NCI-H82 (cell line): ENCODE data around the gene EPAS1.
A peak's percentile ranks its signal among the peaks of the same experiment; 100 is the strongest.

Source experiments
- DNase-seq: peaks from one replicate; lab custom pipeline; 2025; lab: John Stamatoyannopoulos, UW

EPAS1 gene

GRCh38 chr2:46339676-46340459 is 42.7 kb downstream of the EPAS1 start:
- DNase-seq, result peak; percentile 73

DNA sequence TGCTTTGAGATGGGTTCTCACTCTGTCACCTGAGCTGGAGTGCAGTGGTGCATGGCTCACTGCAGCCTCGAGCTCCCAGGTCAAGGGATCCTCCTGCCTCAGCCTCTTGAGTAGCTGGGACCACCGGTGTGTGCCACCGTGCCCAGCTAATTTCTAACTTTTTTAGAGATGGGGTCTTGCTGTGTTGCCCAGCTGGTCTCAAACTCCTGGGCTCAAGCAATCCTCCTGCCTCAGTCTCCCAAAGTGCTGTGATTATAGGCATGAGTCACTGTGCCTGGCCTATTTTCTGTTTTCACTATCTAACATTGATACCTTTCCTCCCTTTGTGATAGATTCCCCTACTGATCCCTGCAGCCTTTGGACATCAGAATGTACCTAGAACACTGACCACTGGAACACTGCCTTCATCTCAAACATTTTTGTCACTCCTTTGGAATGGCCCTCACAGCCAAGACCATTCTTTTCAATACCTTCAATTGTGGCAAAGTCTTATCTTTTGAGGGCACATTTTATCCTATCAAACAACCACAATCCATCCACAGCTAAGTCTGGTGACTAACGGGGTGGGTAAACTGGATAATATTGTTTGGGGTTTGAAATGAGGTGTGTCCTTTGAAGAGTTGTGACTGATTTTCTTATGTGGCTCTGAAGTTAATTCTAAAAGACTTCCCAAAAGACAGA is 43.7 kb downstream of the EPAS1 start:
- DNase-seq, result no peak

GRCh38 chr2:46342566-46343315 is 45.5 kb downstream of the EPAS1 start:
- peak; percentile 66 for DNase-seq

GRCh38 chr2:46344706-46345105 is 47.5 kb downstream of the EPAS1 start:
- DNase-seq, result peak; percentile 39

DNA sequence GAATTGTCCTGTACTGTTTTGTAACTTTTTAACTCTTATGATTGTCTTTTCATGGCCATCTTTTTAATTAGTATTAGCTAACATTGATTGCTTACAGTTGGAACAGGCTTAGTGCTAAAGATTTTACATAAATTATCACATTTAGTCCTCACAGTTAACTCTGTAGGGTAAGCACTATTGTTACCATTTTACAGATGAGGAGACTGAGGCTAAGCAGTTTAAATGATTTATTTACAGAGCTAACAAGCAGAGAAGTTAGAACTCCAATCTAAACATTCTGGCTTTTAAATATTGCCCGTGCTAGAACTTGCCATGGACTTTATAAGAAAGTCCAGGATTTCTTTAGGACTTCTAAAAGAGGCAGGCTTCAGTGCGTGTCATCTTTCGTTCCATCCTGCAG is 48.6 kb downstream of the EPAS1 start:
- no peak for DNase-seq

- no peak for DNase-seq
Observed at GRCh38 chr2:46346719-46347118, 49.5 kb downstream of the EPAS1 start.

- DNase-seq, result no peak
Observed at GRCh38 chr2:46347648-46348280, 50.6 kb downstream of the EPAS1 start.

DNA sequence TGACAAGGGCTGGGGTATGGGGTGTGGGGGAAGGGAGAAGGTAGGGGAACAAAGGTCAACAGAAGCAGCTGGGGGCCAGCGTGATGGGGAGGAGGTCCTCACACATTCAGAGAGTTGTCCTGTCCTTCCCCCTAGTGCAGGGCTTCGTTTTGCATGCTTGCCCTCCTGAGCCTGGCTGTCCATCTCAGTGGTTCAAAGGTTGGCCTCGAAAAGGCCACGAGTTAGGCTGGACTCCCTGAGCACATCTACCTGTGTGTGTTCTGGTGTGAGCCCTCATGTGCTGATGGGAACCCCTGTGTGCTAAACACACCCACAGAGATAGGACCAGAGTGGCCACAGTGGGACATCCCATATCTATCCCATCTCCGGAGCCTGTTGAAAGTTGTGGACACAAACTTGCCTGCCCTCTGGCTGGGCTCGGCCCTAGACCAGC is 51.9 kb downstream of the EPAS1 start:
- DNase-seq, result no peak

GRCh38 chr2:46350029-46350689 is 53.0 kb downstream of the EPAS1 start:
- no peak for DNase-seq

DNA sequence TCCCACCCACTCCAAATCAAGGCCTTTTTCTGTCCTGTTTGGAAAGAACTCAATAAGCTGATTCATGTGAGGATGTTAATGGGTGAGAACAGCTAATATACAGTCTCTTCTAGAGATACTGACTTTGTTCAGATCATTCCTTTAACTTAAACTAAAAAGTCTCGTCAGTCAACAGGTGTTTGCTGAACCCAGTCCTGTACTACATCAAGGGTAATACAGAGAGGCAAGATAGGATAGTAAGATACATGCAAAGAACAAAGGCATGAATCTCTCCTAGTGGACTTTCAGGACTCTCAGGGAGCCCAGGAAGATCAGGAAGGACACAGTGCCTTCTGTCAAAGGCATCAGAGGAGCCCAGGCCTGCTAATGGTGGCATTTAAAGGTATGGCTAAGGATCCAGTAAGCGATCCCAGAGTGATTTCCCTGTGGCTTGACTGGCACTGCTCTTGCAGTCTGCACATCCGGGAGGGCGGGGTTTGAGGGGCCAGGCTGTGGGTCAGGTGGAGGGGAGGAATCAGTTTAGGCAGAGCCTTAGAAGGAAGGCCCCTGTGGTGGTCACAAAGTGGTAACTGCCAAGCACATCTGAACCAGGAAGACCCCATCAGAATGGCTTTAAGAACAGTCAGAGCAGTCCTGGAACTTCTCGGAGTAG is 54.0 kb downstream of the EPAS1 start:
- no peak for DNase-seq

DNA sequence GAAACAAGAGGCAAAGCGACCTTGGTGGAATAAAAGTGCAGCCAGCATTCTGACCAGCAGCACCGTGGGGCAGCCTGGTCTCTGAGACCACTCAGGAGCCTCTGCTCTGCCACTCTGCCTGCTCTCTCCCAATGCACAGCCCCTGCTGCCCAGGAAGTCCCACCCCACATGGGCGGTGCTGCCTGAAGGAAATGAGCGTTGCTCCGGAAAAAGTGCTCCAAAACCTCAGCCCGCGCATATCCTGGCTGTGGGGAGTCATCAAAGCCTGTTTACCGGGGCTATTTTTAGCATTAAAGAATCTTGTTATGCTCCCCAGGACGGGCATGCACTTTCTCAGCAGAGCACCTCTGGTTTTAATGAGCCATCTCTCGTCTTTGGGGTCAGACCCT is 54.5 kb downstream of the EPAS1 start:
- no peak for DNase-seq

GRCh38 chr2:46352621-46353020 is 55.4 kb downstream of the EPAS1 start:
- DNase-seq, result no peak

- no peak for DNase-seq
Observed at GRCh38 chr2:46353509-46353908, 56.3 kb downstream of the EPAS1 start.

DNA sequence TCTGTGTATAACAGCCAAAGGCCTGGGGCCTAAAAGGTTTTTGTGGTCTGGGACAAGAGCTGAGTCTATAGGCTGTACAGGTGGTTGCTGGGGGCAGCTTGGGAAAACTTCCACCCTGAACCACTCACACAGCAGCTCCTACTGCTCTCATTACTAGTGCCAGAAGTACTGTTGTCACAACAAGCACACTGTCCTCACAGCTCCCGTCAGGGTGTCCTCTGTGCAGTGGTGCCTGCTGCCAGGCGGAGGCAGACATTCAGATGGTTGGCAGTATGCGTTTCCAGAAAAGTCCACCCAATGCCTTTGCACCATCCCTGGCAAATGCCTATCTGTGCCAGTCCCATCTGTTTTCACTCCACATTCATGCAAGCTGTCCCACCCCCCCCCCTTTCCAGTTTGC is 58.5 kb downstream of the EPAS1 start:
- DNase-seq, result no peak

GRCh38 chr2:46356991-46357390 is 59.8 kb downstream of the EPAS1 start:
- no peak for DNase-seq

DNA sequence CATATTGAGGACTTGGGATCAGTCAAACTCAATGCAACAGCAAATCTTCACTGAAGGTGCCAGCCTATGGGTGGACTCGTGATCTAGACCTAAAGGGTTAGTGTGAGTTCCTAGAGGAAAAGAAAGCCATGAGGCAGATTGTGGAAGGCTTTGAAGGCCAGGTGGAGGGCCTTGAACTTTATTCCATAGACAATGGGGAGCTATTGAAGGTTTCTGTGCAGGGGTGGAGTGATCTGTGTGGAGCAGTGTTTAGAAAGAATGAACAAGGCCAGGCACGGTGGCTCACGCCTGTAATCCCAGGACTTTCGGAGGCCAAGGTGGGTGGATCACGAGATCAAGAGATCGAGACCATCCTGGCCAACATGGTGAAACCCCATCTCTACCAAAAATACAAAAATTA is 61.5 kb downstream of the EPAS1 start:
- DNase-seq, result no peak

DNA sequence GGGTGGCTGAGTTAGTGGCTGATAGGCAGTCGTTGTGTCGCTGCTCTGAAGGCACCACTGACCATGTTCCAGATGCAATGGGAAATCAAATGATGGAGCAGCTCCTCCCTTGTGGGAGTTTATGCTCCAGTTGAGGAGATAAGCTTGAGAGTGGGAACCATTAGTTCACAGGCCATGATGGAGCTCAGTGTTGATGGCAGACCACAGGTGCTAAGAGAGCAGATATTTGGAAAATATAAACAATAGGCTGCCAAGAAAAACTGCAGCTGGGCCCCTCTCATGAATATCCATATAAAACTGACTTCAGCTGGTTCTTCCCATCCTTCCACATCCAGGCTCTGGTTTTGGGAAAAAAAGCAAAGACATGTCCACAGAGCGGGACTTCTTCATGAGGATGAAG is 63.1 kb downstream of the EPAS1 start:
- DNase-seq, result no peak

GRCh38 chr2:46361920-46362666 is 64.9 kb downstream of the EPAS1 start:
- no peak for DNase-seq

DNA sequence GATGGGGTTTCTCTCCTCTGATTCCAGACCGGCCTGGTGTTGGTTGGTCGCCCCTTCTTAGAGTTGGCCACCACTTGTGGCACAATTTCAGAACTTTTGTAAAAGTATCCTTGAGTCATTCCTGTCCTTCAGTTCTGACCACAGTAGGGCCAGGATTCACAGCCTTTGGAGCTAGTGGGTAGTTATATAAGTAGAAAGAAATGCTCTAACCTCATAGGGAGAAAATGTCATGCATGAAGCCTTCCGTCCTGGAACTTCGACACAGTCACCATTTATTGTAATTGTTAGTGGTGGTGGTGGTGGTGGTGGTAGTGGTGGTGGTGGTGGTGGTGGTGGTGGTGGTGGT is 65.4 kb downstream of the EPAS1 start:
- DNase-seq, result no peak

DNA sequence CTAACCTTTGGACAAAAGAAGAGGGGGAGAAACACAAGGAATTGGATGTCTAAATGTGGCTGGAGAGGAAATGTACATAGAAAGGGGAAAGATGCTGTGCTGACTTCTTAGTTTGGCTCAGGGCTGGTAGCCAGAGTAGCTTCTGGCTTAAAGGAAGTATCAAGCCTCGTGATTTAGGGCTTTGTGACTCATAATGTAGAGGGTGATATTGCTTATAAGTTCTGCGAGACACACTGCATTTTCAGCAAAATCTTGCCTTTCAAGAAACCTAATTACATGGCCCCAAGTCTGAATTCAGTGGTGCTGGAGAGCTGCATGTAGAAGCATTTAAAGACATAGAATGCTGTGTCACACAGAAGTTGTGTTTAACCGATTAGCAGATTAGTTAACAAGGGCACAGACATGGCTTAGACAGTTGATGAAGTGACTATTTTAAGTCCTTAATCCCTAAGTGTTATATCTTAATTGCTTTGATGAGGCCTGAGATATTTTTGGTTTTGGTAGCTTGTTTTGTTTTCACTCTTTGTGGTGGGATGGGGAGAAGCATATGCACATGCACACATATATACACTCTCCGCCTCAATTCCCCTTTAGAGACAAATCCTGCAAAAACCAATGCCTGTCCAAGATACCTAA is 66.4 kb downstream of the EPAS1 start:
- DNase-seq, result peak; percentile 86
